Measurements from ENCODE around the gene CMTM7.

DNA sequence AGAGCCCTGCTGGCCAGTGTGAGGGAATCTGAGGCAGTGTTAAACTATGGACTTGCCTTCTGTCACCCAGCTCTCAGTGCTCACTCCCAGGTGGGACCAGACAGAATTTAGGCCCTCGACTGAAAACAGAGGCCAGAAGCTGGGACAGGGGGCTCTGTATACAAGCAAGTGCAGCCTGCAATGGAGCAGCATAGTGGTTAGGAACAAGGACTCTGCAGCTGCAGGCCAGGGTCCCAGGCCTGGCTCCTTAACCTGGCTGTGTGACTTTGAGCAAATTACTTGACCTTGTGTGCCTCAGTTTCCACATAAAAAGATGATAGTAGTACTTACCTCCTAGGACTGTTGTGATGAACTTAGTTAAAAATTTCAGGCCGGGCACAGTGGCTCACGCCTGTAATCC is 39.8 kb downstream of the CMTM7 start:
- TF ChIP-seq GATA2 (IDR thresholded peaks at IDR 0.05; ENCODE audit: low read depth, low read length), result no peak
- no peak for TF ChIP-seq GATA3 (IDR thresholded peaks at IDR 0.05; ENCODE audit: low read depth, low read length)
